HG03025 (cell line): ENCODE results near the gene CEP95.
"Not testable (repeated sequence)": the region's sequence is repeated elsewhere in the genome, so short reads cannot be mapped to it uniquely, and the experiment has no call there.

Experiments used
- ATAC-seq: cut with Tn5 transposase; IDR thresholded peaks from one replicate; pipeline ENCODE4 v1.9.1; 2021; ENCODE audit warnings: mild to moderate bottlenecking, moderate library complexity; ENCODE audit not compliant: unreplicated experiment, low FRiP score

Gene CEP95, protein sequence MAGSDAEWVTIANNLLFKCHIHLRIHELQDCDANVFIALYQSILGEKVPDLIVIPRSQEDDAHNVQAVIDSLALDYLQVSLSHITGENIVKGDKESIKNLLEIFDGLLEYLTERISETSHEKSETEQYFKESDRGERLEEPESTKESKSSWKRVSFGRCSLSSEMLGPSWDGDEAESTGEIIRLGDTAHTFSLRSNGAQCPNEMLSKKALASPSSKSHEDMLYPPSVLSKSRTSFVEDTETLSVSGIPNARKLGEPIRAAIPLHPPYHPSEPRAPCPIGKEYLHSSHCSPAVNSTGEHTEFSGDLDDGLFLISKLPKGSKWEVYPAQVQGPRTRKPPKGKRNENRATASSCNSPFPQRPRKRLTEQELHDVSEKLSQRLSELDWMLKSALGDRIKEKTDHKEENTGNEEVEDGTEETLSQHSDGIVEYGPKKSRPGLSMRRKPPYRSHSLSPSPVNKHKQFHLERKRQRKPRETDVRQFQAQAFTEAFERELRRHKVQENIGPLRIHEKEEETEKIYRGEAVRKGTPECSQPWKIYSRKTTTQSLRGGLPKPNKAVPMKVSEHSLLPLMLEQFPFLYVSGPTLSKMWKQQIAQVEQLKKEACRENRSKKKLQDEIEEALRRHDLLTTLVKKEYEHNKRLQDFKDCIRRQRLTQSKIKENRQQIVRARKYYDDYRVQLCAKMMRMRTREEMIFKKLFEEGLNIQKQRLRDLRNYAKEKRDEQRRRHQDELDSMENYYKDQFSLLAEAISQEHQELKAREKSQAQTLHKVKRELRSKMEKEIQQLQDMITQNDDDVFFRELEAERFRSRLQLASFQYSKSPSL

DNA sequence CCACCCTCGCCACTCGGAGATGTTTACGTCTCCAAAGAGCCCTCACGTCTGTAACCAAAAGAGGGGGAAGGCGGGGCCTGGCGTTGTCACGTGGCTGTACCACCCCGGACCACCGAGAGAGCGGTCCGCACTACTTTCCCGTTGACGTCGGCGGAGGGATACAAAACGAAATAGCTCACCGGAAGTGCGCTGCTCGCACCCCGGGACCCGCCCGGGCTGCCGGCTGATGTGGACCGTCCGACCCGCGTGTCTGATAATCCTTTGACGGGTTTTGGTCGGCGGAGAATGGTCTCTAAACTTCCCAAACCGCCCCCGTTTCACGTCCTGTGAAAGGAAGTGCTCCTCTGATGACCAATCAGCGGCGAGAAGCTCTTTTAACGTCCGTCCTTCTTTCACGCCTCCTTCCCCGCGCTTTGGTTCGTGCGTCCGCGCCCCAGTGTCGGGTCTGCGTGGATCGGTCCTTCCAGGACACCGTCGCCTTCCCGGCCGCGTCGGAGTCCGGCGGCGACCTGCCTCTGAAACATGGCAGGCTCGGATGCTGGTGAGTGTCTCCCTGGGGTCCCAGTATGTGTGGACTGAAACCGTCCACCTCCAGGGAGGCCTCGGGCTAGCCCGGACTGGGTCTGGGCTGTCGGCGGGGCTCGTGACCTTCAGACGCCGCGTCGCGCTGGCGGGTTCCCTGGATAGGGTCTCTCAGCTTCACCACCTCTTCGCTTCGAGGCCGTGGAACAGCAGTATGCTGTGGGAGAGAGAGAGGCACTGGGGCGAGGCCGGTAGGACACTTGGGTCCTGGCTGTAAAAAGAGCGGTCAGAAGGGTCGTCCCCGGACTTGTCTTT, at the start of gene CEP95:
TSS of gene CEP95 (plus strand) at position 402 of the 837 bp plus-strand sequence. CDS start at position 523, 121 bp downstream.
- peak; percentile 69 for ATAC-seq

DNA sequence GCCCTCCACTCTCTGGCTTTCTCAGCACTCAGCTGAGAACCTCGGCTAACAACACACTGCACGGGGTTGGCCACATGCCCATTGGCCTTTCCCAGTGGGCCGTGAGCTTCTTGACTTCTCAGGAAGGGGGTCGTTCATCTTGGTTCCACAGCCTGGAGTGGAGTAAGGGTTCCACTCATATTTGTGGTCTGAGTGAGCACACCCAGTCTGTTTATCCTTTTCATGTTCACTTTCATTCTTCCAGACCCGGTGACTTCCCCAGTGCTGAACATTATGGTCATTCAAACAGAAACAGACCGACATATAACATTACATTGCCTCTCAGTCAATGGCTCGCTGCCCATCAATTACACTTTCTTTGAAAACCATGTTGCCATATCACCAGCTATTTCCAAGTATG, 49.6 kb upstream of the CEP95 start:
- ATAC-seq = no peak

GRCh38 chr17:64458756-64459155, 48.0 kb upstream of the CEP95 start:
- no peak for ATAC-seq

DNA sequence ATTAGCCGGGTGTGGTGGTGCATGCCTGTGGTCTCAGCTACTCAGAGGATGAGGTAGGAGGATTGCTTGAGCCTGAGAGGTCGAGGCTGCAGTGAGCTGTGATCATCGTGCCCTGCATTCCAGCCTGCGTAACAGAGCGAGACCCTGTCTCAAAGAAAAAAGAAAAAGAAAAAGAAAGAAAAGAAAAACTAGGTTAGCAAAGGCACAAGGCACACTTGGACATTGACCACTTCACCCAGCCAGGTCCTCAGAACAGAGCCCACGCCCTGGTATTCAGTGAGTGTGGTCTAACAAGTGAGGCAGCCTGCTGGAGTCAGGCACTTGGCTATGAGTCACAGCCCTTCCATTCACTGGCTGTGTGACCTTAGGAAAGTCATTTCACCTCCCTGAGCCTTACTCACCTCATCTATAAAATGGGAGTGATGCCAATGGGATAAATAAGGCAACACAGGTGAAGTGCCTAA, 47.5 kb upstream of the CEP95 start:
- ATAC-seq = no peak

DNA sequence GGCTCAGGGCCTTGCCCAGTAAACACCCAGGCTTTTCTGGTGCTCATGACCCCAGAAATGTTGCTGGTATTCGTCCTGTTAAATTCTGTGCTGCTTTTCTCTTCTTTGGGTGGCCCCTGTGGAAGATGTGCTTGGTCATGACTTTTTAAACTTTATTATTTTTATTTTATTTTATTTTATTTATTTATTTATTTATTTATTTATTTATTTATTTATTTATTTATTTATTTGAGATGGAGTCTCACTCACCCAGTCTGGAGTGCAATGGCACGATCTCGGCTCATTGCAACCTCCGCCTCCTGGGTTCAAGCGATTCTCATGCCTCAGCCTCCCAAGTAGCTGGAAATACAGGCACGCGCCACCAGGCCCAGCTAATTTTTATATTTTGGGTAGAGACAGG, 47.0 kb upstream of the CEP95 start:
- ATAC-seq = not testable (repeated sequence)

GRCh38 chr17:64460955-64461354, 45.8 kb upstream of the CEP95 start:
- ATAC-seq = no peak

GRCh38 chr17:64461788-64462187, 45.0 kb upstream of the CEP95 start:
- ATAC-seq = no peak

- ATAC-seq = no peak
Observed at GRCh38 chr17:64466019-64466735, 40.6 kb upstream of the CEP95 start.

DNA sequence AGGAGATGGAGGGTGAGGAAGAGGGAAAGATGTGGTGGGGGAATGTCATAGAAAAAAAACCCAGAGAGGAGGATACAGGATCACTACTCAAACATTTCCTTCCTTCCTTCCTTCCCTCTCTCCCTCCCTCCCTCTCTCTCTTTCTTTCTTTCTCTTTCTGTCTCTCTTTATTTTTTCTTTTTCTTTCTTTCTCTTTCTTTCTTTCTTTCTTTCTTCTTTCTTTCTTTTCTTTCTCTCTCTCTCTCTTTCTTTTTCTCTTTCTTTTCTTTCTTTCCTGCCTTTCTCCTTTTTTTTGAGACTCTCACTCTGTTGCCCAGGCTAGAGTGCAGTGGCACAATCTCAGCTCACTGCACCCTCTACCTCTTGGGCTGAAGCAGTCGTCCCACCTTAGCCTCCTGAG, 39.9 kb upstream of the CEP95 start:
- ATAC-seq = not testable (repeated sequence)

- ATAC-seq = no peak
Observed at GRCh38 chr17:64470625-64471024, 36.2 kb upstream of the CEP95 start.

- ATAC-seq = no peak
Observed at GRCh38 chr17:64471440-64471839, 35.3 kb upstream of the CEP95 start.

DNA sequence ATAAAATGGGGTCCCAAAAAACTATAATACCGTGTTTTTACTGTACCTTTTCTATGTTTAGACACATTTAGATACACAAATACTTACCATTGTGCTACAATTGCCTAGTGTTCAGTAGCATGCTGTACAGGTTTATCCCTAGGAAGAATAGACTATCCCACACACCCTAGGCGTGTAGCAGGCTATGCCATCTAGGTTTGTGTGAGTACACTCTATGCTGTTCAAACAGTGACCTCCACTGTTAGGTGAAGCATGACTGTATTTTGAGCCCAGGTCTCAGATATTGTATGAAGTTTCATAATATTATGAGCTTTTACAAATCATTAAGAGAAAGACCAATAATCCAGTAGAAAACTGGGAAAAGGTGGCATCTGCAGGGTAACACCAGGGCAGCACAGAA, 34.2 kb upstream of the CEP95 start:
- no peak for ATAC-seq

DNA sequence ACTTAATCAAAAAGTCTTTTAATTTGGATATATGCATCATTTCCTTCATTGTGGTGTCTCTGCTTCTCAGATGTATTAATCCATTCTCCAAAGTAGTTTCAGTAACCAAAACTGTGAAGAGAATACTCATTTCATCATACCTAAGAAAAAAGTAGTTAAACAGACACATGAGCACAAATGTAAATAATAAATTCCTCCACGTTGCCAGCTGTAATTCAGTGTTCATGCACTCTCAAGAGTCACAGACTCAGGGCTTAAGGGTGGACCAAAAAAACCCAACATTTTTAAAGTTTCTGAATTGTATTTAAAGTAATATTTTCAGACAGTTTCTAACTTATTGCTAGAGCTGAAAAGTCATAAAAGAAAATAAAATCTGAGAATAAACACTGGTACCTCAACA, 28.9 kb upstream of the CEP95 start:
- ATAC-seq = no peak

GRCh38 chr17:64480951-64481350, 25.8 kb upstream of the CEP95 start:
- no peak for ATAC-seq

- no peak for ATAC-seq
Observed at GRCh38 chr17:64484380-64484779, 22.4 kb upstream of the CEP95 start.

DNA sequence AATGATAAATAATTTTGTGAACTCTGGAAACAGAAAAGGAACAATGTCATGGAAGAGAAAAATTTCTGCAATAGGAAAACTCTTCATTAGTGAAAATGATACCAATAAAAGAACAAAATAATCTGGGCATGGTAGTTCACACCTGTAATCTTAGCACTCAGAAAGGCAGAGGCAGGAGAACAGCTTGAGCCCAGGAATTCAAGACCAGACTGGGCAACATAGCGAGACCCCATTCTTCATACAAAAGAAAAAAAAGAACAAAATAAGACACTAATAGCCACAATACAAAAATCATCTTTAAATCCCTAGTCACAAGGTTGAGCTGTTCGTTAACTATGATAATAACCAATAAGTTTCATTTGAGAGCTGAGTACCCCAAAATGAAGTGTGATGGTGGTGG, 18.5 kb upstream of the CEP95 start:
- ATAC-seq = no peak

DNA sequence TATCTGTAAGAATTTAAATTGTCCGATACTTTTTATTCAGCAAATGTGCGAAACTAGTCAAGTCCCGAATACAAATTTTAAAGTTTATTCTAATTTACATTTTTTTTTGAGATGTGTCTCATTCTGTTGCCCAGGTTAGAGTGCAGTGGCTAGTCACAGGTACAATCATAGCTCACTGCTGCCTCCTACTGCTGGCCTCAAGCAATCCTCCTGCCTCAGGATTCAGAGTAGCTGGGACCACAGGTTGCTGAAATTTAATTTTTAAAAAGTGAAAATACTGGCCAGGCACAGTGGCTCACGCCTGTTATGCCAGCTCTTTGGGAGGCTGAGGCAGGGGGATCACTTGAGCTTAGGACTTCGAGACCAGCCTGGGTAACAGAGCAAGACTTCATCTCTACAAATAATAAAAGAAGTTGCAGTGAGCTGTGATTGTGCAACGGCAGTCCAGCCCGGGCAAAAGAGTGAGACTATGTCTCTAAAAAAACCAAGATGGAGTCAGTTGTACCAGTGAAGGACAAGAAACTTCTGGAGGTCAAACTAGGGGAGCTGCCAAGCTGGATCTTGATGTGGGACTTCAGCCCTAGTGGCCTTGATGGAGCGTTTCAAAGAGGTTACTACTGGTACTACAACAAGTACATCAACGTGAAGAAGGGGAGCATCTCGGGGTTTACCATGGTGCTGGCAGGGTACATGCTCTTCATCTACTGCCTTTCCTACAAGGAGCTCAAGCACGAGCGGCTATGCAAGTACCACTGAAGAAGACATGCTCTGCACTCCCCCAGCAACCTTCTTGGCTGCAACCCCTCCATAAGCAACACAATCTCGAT, 15.5 kb upstream of the CEP95 start:
- ATAC-seq = no peak

- ATAC-seq = no peak
Observed at GRCh38 chr17:64491994-64492393, 14.8 kb upstream of the CEP95 start.

GRCh38 chr17:64492481-64493109, 14.2 kb upstream of the CEP95 start:
- ATAC-seq = no peak
